ENCODE measurements around the gene FSHR. TPM values are rescaled to one million over a fixed set of nuclear protein-coding genes. Genes with fewer than 3 reads are reported as not detected.

FSHR gene
- total and polyA plus RNA-seq, 7 donors = not detected

- no peak for DNase-seq
- TF ChIP-seq POLR2AphosphoS5 (IDR thresholded peaks at IDR 0.05) = no peak
- no peak for TF ChIP-seq POLR2A (IDR thresholded peaks at IDR 0.05)
- TF ChIP-seq EP300 (IDR thresholded peaks at IDR 0.05) = no peak
- no peak for TF ChIP-seq CTCF (IDR thresholded peaks at IDR 0.05)
- 77 to 78% methylated on average over 2 of the region's 2 CpGs for WGBS, 2 donors
Observed at GRCh38 chr2:48993576-48993975, 160.7 kb downstream of the FSHR start.

GRCh38 chr2:48991415-48992131, 162.7 kb downstream of the FSHR start:
- no peaks in the 10 kb centered on the region for H3K4me1 ChIP-seq
- intact Hi-C loops (cut with DNase I) = no loop called here
- no peaks in the 10 kb centered on the region for H3K9me3 ChIP-seq
- no peak for DNase-seq
- H3K27ac ChIP-seq = no peak overlapping the region
- H3K4me3 ChIP-seq = no peak overlapping the region
- H3K36me3 ChIP-seq = no peaks in the 10 kb centered on the region
- TF ChIP-seq POLR2AphosphoS5 (IDR thresholded peaks at IDR 0.05) = no peak
- no peak for TF ChIP-seq CTCF (IDR thresholded peaks at IDR 0.05)
- 84 to 90% methylated on average over 3 of the region's 3 CpGs for WGBS, 2 donors
- H3K27me3 ChIP-seq = no peaks in the 10 kb centered on the region

More at GRCh38 chr2:48993576-48993975, 160.7 kb downstream of the FSHR start:
- H3K36me3 ChIP-seq = no peaks in the 10 kb centered on the region
- H3K27ac ChIP-seq = no peak overlapping the region
- no peaks in the 10 kb centered on the region for H3K27me3 ChIP-seq
- H3K4me3 ChIP-seq = no peak overlapping the region
- no peaks in the 10 kb centered on the region for H3K9me3 ChIP-seq
- H3K4me1 ChIP-seq = no peaks in the 10 kb centered on the region
- intact Hi-C loops (cut with DNase I) = no loop called here

- H3K36me3 ChIP-seq = no peaks in the 10 kb centered on the region
- intact Hi-C loops (cut with DNase I) = no loop called here
- no peak for TF ChIP-seq POLR2AphosphoS5 (IDR thresholded peaks at IDR 0.05)
- TF ChIP-seq CTCF (IDR thresholded peaks at IDR 0.05) = no peak
- no peak for TF ChIP-seq EP300 (IDR thresholded peaks at IDR 0.05)
- TF ChIP-seq POLR2A (IDR thresholded peaks at IDR 0.05) = no peak
- no peaks in the 10 kb centered on the region for H3K9me3 ChIP-seq
- no peak overlapping the region for H3K27ac ChIP-seq
- no peak overlapping the region for H3K4me3 ChIP-seq
- WGBS, 2 donors = 63 to 64% methylated on average over 5 of the region's 5 CpGs
- no peak for DNase-seq
- no peaks in the 10 kb centered on the region for H3K4me1 ChIP-seq
- H3K27me3 ChIP-seq = no peaks in the 10 kb centered on the region
Observed at GRCh38 chr2:48984922-48985321, 169.4 kb downstream of the FSHR start.

GRCh38 chr2:48983551-48983950, 170.8 kb downstream of the FSHR start:
- H3K36me3 ChIP-seq = no peaks in the 10 kb centered on the region
- intact Hi-C loops (cut with DNase I) = no loop called here
- no peaks in the 10 kb centered on the region for H3K9me3 ChIP-seq
- 90 to 96% methylated on average over 1 of the region's 1 CpG for WGBS, 2 donors
- H3K4me3 ChIP-seq = no peak overlapping the region
- no peaks in the 10 kb centered on the region for H3K4me1 ChIP-seq
- H3K27me3 ChIP-seq = no peaks in the 10 kb centered on the region
- TF ChIP-seq POLR2AphosphoS5 (IDR thresholded peaks at IDR 0.05) (no peak), EP300 (IDR thresholded peaks at IDR 0.05) (no peak), POLR2A (IDR thresholded peaks at IDR 0.05) (no peak), CTCF (IDR thresholded peaks at IDR 0.05) (no peak)
- no peak for DNase-seq
- H3K27ac ChIP-seq = no peak overlapping the region

Measured in sigmoid colon (tissue), 7 donors.